Mesendoderm (in vitro differentiated cells): ENCODE measurements around the gene MAST4.
A peak's percentile ranks its signal among the peaks of the same experiment; 100 is the strongest.

Experiments
- DNase-seq: peaks from one replicate; pipeline ENCODE4 v3.0.0; 2013
- H2AK5ac ChIP-seq: 2 replicates; pipeline ENCODE4 v1.6.1; 2013; ENCODE audit warnings: low read length, inconsistent platforms
- H2BK120ac ChIP-seq: 2 replicates; pipeline ENCODE4 v1.6.1; 2013; ENCODE audit warnings: low read depth, mild to moderate bottlenecking, low read length, moderate library complexity, mixed read lengths
- H2BK15ac ChIP-seq: replicated peaks from 2 replicates; pipeline ENCODE4 v1.6.1; 2013; ENCODE audit warnings: low read depth, mild to moderate bottlenecking, moderate library complexity
- H2BK5ac ChIP-seq: 2 replicates; pipeline ENCODE4 v1.6.1; 2013; ENCODE audit warnings: low read length, inconsistent platforms
- H3K18ac ChIP-seq: 2 replicates; pipeline ENCODE4 v1.6.1; 2013; ENCODE audit warnings: mild to moderate bottlenecking, low read length, mixed read lengths
- H3K23ac ChIP-seq: one replicate; pipeline ENCODE4 v1.6.1; 2013; ENCODE audit warnings: low read length
- H3K27ac ChIP-seq: 2 replicates; pipeline ENCODE4 v1.5.1; 2013; ENCODE audit warnings: low read depth, mild to moderate bottlenecking, inconsistent platforms, low read length, moderate library complexity
- H3K27me3 ChIP-seq: 2 replicates; pipeline ENCODE4 v1.6.1; 2013; ENCODE audit warnings: low read length, control low read depth, mild to moderate bottlenecking, inconsistent platforms; ENCODE audit not compliant: insufficient read depth, poor library complexity
- H3K36me3 ChIP-seq: 2 replicates; pipeline ENCODE4 v1.6.1; 2013; ENCODE audit warnings: low read length, inconsistent platforms; ENCODE audit not compliant: control insufficient read depth, insufficient read depth
- H3K4ac ChIP-seq: one replicate; pipeline ENCODE4 v1.6.1; 2013; ENCODE audit warnings: low read depth, mild to moderate bottlenecking, low read length, moderate library complexity
- H3K4me1 ChIP-seq: 2 replicates; pipeline ENCODE4 v1.6.1; 2013; ENCODE audit warnings: low read depth, low read length, inconsistent platforms; ENCODE audit not compliant: control insufficient read depth
- H3K4me2 ChIP-seq: 2 replicates; pipeline ENCODE4 v1.6.1; 2013; ENCODE audit warnings: low read length
- H3K4me3 ChIP-seq: 2 replicates; pipeline ENCODE4 v1.5.1; 2013; ENCODE audit warnings: mild to moderate bottlenecking, low read length
- H3K56ac ChIP-seq: one replicate; pipeline ENCODE4 v1.6.1; 2013; ENCODE audit warnings: low read length
- H3K79me1 ChIP-seq: 2 replicates; pipeline ENCODE4 v1.6.1; 2013; ENCODE audit warnings: low read length, inconsistent platforms
- H3K79me2 ChIP-seq: 2 replicates; pipeline ENCODE4 v1.6.1; 2013; ENCODE audit warnings: mild to moderate bottlenecking, low read length; ENCODE audit not compliant: control insufficient read depth, insufficient read depth
- H3K9ac ChIP-seq: 2 replicates; pipeline ENCODE4 v1.6.1; 2013; ENCODE audit warnings: low read length, inconsistent platforms
- H4K5ac ChIP-seq: one replicate; pipeline ENCODE4 v1.6.1; 2013; ENCODE audit warnings: low read length
- H4K8ac ChIP-seq: one replicate; pipeline ENCODE4 v1.6.1; 2013; ENCODE audit warnings: low read depth, mild to moderate bottlenecking, control low read depth, low read length, moderate library complexity
- WGBS: extraction: QIAGEN DNeasy Blood & Tissue Kit; methylation state at CpG from one replicate; pipeline ENCODE4 v1.1.7; 2013; ENCODE audit warnings: low lambda C conversion rate, missing lambda C conversion rate; ENCODE audit not compliant: insufficient coverage; ENCODE audit errors: extremely low coverage; 5-methylcytosine and 5-hydroxymethylcytosine counted together

The MAST4 gene

DNA sequence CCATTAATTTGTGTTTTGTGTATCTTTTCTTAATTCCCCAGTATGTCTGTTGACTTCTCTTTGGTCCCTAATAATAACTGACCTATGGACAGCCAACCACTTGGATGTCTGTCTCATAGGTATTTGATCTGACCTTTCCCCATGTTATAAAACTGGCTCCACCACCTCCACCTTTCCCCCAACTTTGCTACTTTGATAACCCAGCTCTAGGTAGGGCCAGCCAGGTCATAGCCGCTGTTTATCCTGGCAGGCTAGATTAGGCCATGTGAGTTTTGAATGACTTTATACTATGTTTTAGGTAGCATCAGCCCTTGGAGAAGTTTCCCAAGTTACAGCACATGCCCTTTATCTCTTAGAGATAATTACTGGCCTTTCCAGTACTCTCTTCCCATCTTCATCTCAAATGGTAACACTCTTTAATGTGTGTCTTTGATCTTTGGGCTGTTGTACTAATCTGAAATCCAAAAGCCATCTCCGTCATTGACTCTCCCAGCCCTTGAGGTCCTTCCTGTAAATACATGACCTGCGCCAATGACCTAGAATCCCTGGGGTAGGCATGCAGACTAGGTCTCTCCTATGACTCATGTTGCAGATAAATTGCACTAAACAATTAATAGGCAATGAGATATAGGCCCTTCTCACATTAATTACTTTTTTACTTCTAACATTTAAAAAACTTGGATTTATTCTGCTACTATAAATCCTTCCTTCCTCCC lies 447.8 kb downstream of the MAST4 start:
- H3K4me3 ChIP-seq, result no peak overlapping the region
- no peak overlapping the region for H3K4me2 ChIP-seq
- DNase-seq, result no peak
- H2BK15ac ChIP-seq, result no peak overlapping the region
- H3K36me3 ChIP-seq, result no peaks in the 10 kb centered on the region
- H3K79me2 ChIP-seq, result no peaks in the 10 kb centered on the region
- no peaks in the 10 kb centered on the region for H3K27me3 ChIP-seq
- no peak overlapping the region for H3K4ac ChIP-seq
- no peak overlapping the region for H4K5ac ChIP-seq
- no peak overlapping the region for H3K56ac ChIP-seq
- no peaks in the 10 kb centered on the region for H3K79me1 ChIP-seq
- no peak overlapping the region for H3K18ac ChIP-seq
- no peak overlapping the region for H2AK5ac ChIP-seq
- H2BK5ac ChIP-seq, result no peak overlapping the region
- H2BK120ac ChIP-seq, result no peak overlapping the region
- H3K23ac ChIP-seq, result no peak overlapping the region
- no CpG with 5 or more reads among the region's 3 CpGs for WGBS
- H4K8ac ChIP-seq, result no peak overlapping the region
- no peaks in the 10 kb centered on the region for H3K4me1 ChIP-seq
- H3K9ac ChIP-seq, result no peak overlapping the region
- H3K27ac ChIP-seq, result no peak overlapping the region

DNA sequence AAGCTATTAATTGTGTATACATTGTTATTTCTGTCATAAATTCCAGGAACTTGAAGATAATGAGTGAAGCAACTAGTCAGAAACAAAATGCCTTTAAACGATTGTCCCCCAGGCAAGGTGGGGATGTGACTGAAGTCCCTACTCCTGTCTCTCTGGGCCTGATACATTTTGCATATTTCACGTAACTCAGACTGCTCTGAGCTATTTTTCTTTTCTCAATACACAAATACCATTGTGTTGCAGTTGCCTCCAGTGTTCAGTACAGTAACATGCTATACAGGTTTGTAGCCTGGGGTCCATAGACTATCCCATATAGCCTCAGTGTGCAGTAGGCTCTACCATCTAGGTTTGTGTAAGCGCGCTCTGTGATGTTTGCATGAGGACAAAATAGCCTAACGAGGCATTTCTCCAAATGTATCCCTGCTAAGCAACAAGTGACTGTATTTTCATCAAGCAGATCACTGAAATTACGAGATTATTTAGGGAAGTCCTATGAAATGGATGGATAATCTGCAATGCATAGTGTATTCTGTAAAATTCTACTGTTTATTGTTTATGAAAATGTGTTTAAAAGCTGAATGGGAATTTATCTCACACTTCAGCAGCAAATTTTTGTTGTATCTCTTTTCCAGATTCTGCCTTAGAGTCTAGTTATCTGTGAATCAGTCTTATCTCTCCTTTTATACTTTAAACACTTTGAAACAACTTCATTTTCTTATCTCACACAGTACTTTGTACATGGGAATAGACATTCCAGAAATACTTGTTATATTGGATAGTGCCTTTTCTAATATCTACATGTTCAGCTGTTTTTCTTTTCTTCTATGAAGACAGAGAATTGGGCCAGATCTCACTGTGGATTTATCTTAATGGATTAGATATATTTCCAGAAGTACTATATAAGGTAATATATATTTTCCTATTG lies 449.9 kb downstream of the MAST4 start:
- Histone ChIP-seq H3K18ac (no peak overlapping the region), H2BK120ac (no peak overlapping the region), H2BK5ac (no peak overlapping the region), H3K23ac (no peak overlapping the region), H2AK5ac (no peak overlapping the region), H3K27ac (no peak overlapping the region), H4K5ac (no peak overlapping the region), H3K56ac (no peak overlapping the region), H3K9ac (no peak overlapping the region), H3K4me1 (no peaks in the 10 kb centered on the region), H3K79me1 (no peaks in the 10 kb centered on the region), H2BK15ac (no peak overlapping the region), H3K4ac (peak overlapping the region; percentile 36), H3K4me2 (no peak overlapping the region), H3K4me3 (no peak overlapping the region), H3K79me2 (no peaks in the 10 kb centered on the region), H3K27me3 (no peaks in the 10 kb centered on the region), H3K36me3 (no peaks in the 10 kb centered on the region), H4K8ac (no peak overlapping the region)
- no peak for DNase-seq
- WGBS, result no CpG with 5 or more reads among the region's 6 CpGs

DNA sequence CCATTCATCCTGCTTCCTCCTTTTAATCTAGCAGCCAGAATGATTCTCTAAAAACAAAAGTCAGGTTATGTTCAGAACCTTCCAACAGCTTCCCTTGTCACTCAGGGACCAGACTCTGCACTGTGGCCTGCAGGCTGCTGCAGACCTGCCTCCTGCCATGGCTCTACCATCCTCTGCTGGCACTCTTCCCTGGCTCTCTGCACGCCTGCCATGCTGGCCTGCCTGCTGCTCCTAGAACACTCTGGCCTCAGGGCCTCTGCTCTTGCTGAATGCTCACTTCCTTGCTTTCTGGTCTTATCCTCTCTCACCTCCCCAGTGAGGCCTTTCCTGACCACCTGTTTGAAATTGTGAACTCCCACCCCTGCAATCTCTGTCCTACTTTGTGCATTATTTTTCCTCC lies 451.0 kb downstream of the MAST4 start:
- no peak overlapping the region for H3K27ac ChIP-seq
- no peaks in the 10 kb centered on the region for H3K27me3 ChIP-seq
- no peak overlapping the region for H4K8ac ChIP-seq
- no peak overlapping the region for H2AK5ac ChIP-seq
- no peak overlapping the region for H3K4ac ChIP-seq
- H3K23ac ChIP-seq, result no peak overlapping the region
- H3K79me1 ChIP-seq, result no peaks in the 10 kb centered on the region
- no peaks in the 10 kb centered on the region for H3K79me2 ChIP-seq
- H3K56ac ChIP-seq, result no peak overlapping the region
- no peak overlapping the region for H3K18ac ChIP-seq
- no peak for DNase-seq
- no peak overlapping the region for H2BK15ac ChIP-seq
- H2BK120ac ChIP-seq, result no peak overlapping the region
- no peak overlapping the region for H3K4me2 ChIP-seq
- H3K4me1 ChIP-seq, result no peaks in the 10 kb centered on the region
- H3K36me3 ChIP-seq, result no peaks in the 10 kb centered on the region
- H2BK5ac ChIP-seq, result no peak overlapping the region
- no peak overlapping the region for H4K5ac ChIP-seq
- H3K9ac ChIP-seq, result no peak overlapping the region
- H3K4me3 ChIP-seq, result no peak overlapping the region
- WGBS, result no CpG with 5 or more reads among the region's 1 CpG

DNA sequence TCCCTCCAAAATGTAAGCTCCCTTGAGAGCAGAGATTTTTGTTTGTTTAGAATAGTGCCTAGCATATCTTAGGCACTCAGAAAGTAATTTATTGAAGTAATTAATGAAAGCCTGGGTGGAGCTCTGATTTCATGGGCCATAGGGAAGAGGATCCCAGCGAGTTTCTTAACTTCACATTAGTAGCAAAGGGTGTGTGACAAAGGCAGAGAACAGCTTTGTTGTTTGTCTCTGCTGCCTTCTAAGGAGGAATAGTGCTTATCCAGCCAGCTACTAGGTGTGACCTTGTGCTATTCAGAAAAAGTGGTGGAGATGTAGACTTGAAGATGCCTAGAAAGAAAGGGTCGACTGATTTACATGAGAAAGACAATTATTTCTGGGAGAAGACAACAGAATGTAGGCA lies 451.4 kb downstream of the MAST4 start:
- no peak overlapping the region for H4K8ac ChIP-seq
- no peak for DNase-seq
- H2BK15ac ChIP-seq, result no peak overlapping the region
- H3K79me1 ChIP-seq, result no peaks in the 10 kb centered on the region
- no CpG with 5 or more reads among the region's 2 CpGs for WGBS
- no peak overlapping the region for H4K5ac ChIP-seq
- no peaks in the 10 kb centered on the region for H3K36me3 ChIP-seq
- H3K4me3 ChIP-seq, result no peak overlapping the region
- no peak overlapping the region for H2AK5ac ChIP-seq
- no peak overlapping the region for H2BK5ac ChIP-seq
- H3K4ac ChIP-seq, result no peak overlapping the region
- H3K27me3 ChIP-seq, result no peaks in the 10 kb centered on the region
- no peak overlapping the region for H3K4me2 ChIP-seq
- H3K27ac ChIP-seq, result no peak overlapping the region
- no peak overlapping the region for H3K23ac ChIP-seq
- H3K9ac ChIP-seq, result no peak overlapping the region
- no peak overlapping the region for H3K18ac ChIP-seq
- H2BK120ac ChIP-seq, result no peak overlapping the region
- H3K56ac ChIP-seq, result no peak overlapping the region
- H3K4me1 ChIP-seq, result no peaks in the 10 kb centered on the region
- H3K79me2 ChIP-seq, result no peaks in the 10 kb centered on the region

DNA sequence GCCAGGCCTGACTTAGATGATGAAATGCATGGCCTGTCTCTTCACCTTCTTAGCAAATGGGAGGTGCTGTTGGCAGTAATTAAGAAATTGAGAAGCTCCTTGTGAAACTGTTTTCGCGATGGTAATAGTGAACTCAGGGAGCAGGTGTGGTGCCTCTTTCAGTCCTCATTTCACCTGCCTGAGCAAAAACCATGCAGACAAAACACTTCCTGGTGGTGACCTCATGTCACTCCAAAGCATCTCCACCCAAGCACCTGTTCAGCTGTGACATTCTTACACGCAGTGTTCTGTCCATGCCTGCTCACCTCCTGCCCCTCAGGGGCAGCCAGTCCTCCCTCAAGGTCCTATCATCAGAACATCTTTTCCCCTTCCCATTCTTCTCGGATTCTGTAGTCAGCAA lies 453.9 kb downstream of the MAST4 start:
- Histone ChIP-seq H2BK120ac (no peak overlapping the region), H4K8ac (no peak overlapping the region), H3K27ac (no peak overlapping the region), H3K23ac (no peak overlapping the region), H3K4me1 (no peaks in the 10 kb centered on the region), H3K9ac (no peak overlapping the region), H3K4me3 (no peak overlapping the region), H2BK5ac (no peak overlapping the region), H3K27me3 (no peaks in the 10 kb centered on the region), H3K79me1 (no peaks in the 10 kb centered on the region), H3K79me2 (no peaks in the 10 kb centered on the region), H3K36me3 (no peaks in the 10 kb centered on the region), H4K5ac (no peak overlapping the region), H3K4ac (no peak overlapping the region), H2BK15ac (no peak overlapping the region), H3K56ac (no peak overlapping the region), H3K4me2 (no peak overlapping the region), H2AK5ac (no peak overlapping the region), H3K18ac (no peak overlapping the region)
- no CpG with 5 or more reads among the region's 4 CpGs for WGBS
- no peak for DNase-seq
